HEK293 (cell line): ENCODE measurements around the gene SECISBP2L.

ENCODE experiments used
- CTCF ChIA-PET: fragments of 350-600 bp; formaldehyde crosslinking; extraction: SDS; loops from one replicate; lab custom pipeline; 2021; ENCODE audit warnings: antibody characterized with exemption; lab: Yijun Ruan, JAX
- POLR2A ChIA-PET: fragments of 300-600 bp; formaldehyde crosslinking; extraction: SDS; loops from one replicate; lab custom pipeline; 2020; ENCODE audit warnings: antibody characterized with exemption, inconsistent platforms; lab: Yijun Ruan, JAX
- H3K27ac ChIP-seq: fragments of 200-500 bp; sonication (Bioruptor generic); 2 replicates; pipeline ENCODE4 v1.5.1; 2014; ENCODE audit warnings: low read depth, low read length, control low read depth, inconsistent platforms; ENCODE audit errors: extremely low read depth
- H3K36me3 ChIP-seq, 2 experiments: fragments of 200-500 bp in 1 of 2; sonication (Bioruptor generic) in 1 of 2; 1 replicate in 1 of 2; 2 replicates in 1 of 2; pipeline ENCODE4 v1.5.1; 2014 to 2017; ENCODE audit warnings: inconsistent platforms in 2 of 2, low read length in 2 of 2; ENCODE audit not compliant: control insufficient read depth in 2 of 2, insufficient read depth in 1 of 2
- H3K4me1 ChIP-seq: fragments of 200-500 bp; sonication (Bioruptor generic); 2 replicates; pipeline ENCODE4 v1.5.1; 2014; ENCODE audit warnings: mild to moderate bottlenecking, low read length, inconsistent platforms; ENCODE audit not compliant: control insufficient read depth, insufficient read depth
- H3K4me3 ChIP-seq: 2 replicates; pipeline ENCODE4 v1.5.1; 2011; ENCODE audit warnings: low read depth, mild to moderate bottlenecking, control low read depth, low read length, moderate library complexity
- H3K9me3 ChIP-seq: fragments of 200-500 bp; sonication (Bioruptor generic); 2 replicates; pipeline ENCODE4 v1.5.1; 2014; ENCODE audit warnings: low read depth, low read length, inconsistent platforms; ENCODE audit not compliant: control insufficient read depth, insufficient read depth
- ELK4 ChIP-seq: IDR thresholded peaks from 2 replicates; pipeline ENCODE4 v1.6.1; 2011; ENCODE audit warnings: mild to moderate bottlenecking, low read depth, low read length, borderline replicate concordance
- GFI1B ChIP-seq: fragments of 450-650 bp; formaldehyde crosslinking; IDR thresholded peaks from 2 replicates; pipeline ENCODE4 v1.5.1; 2016; ENCODE audit warnings: missing biosample characterization, missing genetic modification characterization
- KLF9 ChIP-seq: fragments of 450-650 bp; formaldehyde crosslinking; IDR thresholded peaks from 2 replicates; pipeline ENCODE4 v1.5.1; 2016; ENCODE audit warnings: missing biosample characterization, missing genetic modification characterization, low read depth
- WT1 ChIP-seq: fragments of 450-650 bp; formaldehyde crosslinking; IDR thresholded peaks from 2 replicates; pipeline ENCODE4 v1.5.1; 2016; ENCODE audit warnings: missing biosample characterization, missing genetic modification characterization
- ZIC2 ChIP-seq: fragments of 450-650 bp; formaldehyde crosslinking; IDR thresholded peaks from 2 replicates; pipeline ENCODE4 v1.5.1; 2016; ENCODE audit warnings: missing biosample characterization, missing genetic modification characterization
- ZNF138 ChIP-seq: fragments of 450-650 bp; formaldehyde crosslinking; IDR thresholded peaks from 2 replicates; pipeline ENCODE4 v1.5.1; 2016; ENCODE audit warnings: missing biosample characterization, missing genetic modification characterization, borderline replicate concordance
- ZNF202 ChIP-seq: fragments of 450-650 bp; formaldehyde crosslinking; IDR thresholded peaks from 2 replicates; pipeline ENCODE4 v1.5.1; 2016; ENCODE audit warnings: missing biosample characterization, missing genetic modification characterization, borderline replicate concordance
- ZNF292 ChIP-seq: fragments of 450-650 bp; formaldehyde crosslinking; IDR thresholded peaks from 2 replicates; pipeline ENCODE4 v1.5.1; 2016; ENCODE audit warnings: low read depth, missing biosample characterization, missing genetic modification characterization, borderline replicate concordance
- ZNF311 ChIP-seq: fragments of 450-650 bp; formaldehyde crosslinking; IDR thresholded peaks from 2 replicates; pipeline ENCODE4 v1.5.1; 2017; ENCODE audit warnings: missing biosample characterization, missing genetic modification characterization, borderline replicate concordance
- ZNF510 ChIP-seq: fragments of 450-650 bp; formaldehyde crosslinking; IDR thresholded peaks from 2 replicates; pipeline ENCODE4 v1.5.1; 2018; ENCODE audit warnings: mild to moderate bottlenecking, missing genetic modification characterization, missing biosample characterization; ENCODE audit not compliant: insufficient replicate concordance
- ZNF518A ChIP-seq: fragments of 450-650 bp; formaldehyde crosslinking; conservative IDR thresholded peaks from 2 replicates; pipeline ENCODE4 v1.5.1; 2016; ENCODE audit warnings: low read depth, missing biosample characterization, missing genetic modification characterization
- ZNF558 ChIP-seq: fragments of 450-650 bp; formaldehyde crosslinking; IDR thresholded peaks from 2 replicates; pipeline ENCODE4 v1.5.1; 2016; ENCODE audit warnings: missing biosample characterization, missing genetic modification characterization
- ZNF580 ChIP-seq: fragments of 450-650 bp; formaldehyde crosslinking; IDR thresholded peaks from 2 replicates; pipeline ENCODE4 v1.5.1; 2016; ENCODE audit warnings: missing biosample characterization, missing genetic modification characterization
- ZNF600 ChIP-seq: fragments of 450-650 bp; formaldehyde crosslinking; IDR thresholded peaks from 2 replicates; pipeline ENCODE4 v1.5.1; 2016; ENCODE audit warnings: missing biosample characterization, missing genetic modification characterization
- ZNF677 ChIP-seq: fragments of 450-650 bp; IDR thresholded peaks from 2 replicates; pipeline ENCODE4 v1.5.0; 2018; ENCODE audit warnings: missing biosample characterization, mild to moderate bottlenecking, missing genetic modification characterization, moderate library complexity
- ZNF776 ChIP-seq: fragments of 450-650 bp; formaldehyde crosslinking; IDR thresholded peaks from 2 replicates; pipeline ENCODE4 v1.5.0; 2017; ENCODE audit warnings: missing biosample characterization, missing genetic modification characterization, borderline replicate concordance
- ZNF785 ChIP-seq: fragments of 450-650 bp; formaldehyde crosslinking; IDR thresholded peaks from 2 replicates; pipeline ENCODE4 v1.5.1; 2016; ENCODE audit warnings: missing biosample characterization, missing genetic modification characterization

The SECISBP2L gene

GRCh38 chr15:49063402-49064280 is 17.4 kb upstream of the SECISBP2L start:
- no peak for TF ChIP-seq ZNF292 (tag by site-specific recombination)
- TF ChIP-seq ZNF776 (tag by site-specific recombination) = no peak
- TF ChIP-seq ZNF510 (tag by site-specific recombination) = no peak
- TF ChIP-seq ZNF311 (tag by site-specific recombination) = no peak
- no peak for TF ChIP-seq KLF9 (tag by site-specific recombination)
- TF ChIP-seq ZNF600 (tag by site-specific recombination) = no peak
- no peak for TF ChIP-seq WT1 (tag by site-specific recombination)
- no peak for TF ChIP-seq ELK4
- no peak for TF ChIP-seq ZNF785 (tag by site-specific recombination)
- TF ChIP-seq ZNF677 = no peak
- TF ChIP-seq ZNF138 = no peak
- no peak for TF ChIP-seq ZIC2 (tag by site-specific recombination)
- no peak for TF ChIP-seq GFI1B (tag by site-specific recombination)
- TF ChIP-seq ZNF558 (tag by site-specific recombination) = no peak
- no peak for TF ChIP-seq ZNF202
- H3K27ac ChIP-seq = no peak overlapping the region
- H3K36me3 ChIP-seq = no peaks in the 10 kb centered on the region
- ChIA-PET CTCF (no interaction called here), POLR2A (no interaction called here)
- no peaks in the 10 kb centered on the region for H3K9me3 ChIP-seq
- no peak overlapping the region for H3K4me3 ChIP-seq
- H3K4me1 ChIP-seq = no peaks in the 10 kb centered on the region

- H3K4me1 ChIP-seq = no peaks in the 10 kb centered on the region
- no peaks in the 10 kb centered on the region for H3K9me3 ChIP-seq
- TF ChIP-seq ZNF518A (no peak), ZNF580 (tag by site-specific recombination) (no peak)
- no peak overlapping the region for H3K27ac ChIP-seq
- ChIA-PET CTCF (no interaction called here), POLR2A (no interaction called here)
- H3K4me3 ChIP-seq = no peak overlapping the region
- no peaks in the 10 kb centered on the region for H3K36me3 ChIP-seq
These were observed 16.7 kb upstream of the SECISBP2L start for GRCh38 chr15:49062900-49063299.
